T-helper 1 cell (primary cell): ENCODE data around the gene SNX3.

ENCODE experiments used
- DNase-seq, 5 donors: peaks; one replicate each; pipeline ENCODE4 v3.0.0-alpha.2; 2012 to 2020

The SNX3 gene

GRCh38 chr6:108170332-108171290 lies 90.2 kb downstream of the SNX3 start:
- no peak for DNase-seq

- no peak for DNase-seq
These were observed 91.1 kb downstream of the SNX3 start for GRCh38 chr6:108169464-108170331.

- DNase-seq: no peak
These were observed 92.1 kb downstream of the SNX3 start for GRCh38 chr6:108168501-108169463.

- DNase-seq: no peak
These were observed 92.8 kb downstream of the SNX3 start for GRCh38 chr6:108168090-108168463.

GRCh38 chr6:108167449-108168089 lies 93.3 kb downstream of the SNX3 start:
- DNase-seq: no peak

- no peak for DNase-seq
These were observed 94.0 kb downstream of the SNX3 start for GRCh38 chr6:108166664-108167448.

GRCh38 chr6:108165714-108166663 lies 94.9 kb downstream of the SNX3 start, which contains the start of gene NR2E1:
TSS of gene NR2E1 (plus strand) at chr6:108166022. CDS start at chr6:108166766, 744 bp downstream.
- no peak for DNase-seq

- DNase-seq: no peak
These were observed 95.8 kb downstream of the SNX3 start for GRCh38 chr6:108164815-108165706.

- DNase-seq: no peak
These were observed 96.4 kb downstream of the SNX3 start for GRCh38 chr6:108164543-108164814.

GRCh38 chr6:108163644-108164542 lies 96.9 kb downstream of the SNX3 start:
- DNase-seq: no peak

- DNase-seq: no peak
These were observed 97.6 kb downstream of the SNX3 start for GRCh38 chr6:108163267-108163643.

- DNase-seq: no peak
These were observed 99.0 kb downstream of the SNX3 start for GRCh38 chr6:108161724-108162282.
